GM18868 (cell line): ENCODE measurements around the gene DLST.

ENCODE experiments used
- ATAC-seq: cut with Tn5 transposase; IDR thresholded peaks from one replicate; pipeline ENCODE4 v1.9.1; 2021; ENCODE audit warnings: mild to moderate bottlenecking, moderate library complexity; ENCODE audit not compliant: unreplicated experiment

The DLST gene

GRCh38 chr14:74859757-74860552 lies 21.8 kb upstream of the DLST start:
- no peak for ATAC-seq

GRCh38 chr14:74860899-74861733 lies 20.6 kb upstream of the DLST start:
- no peak for ATAC-seq

GRCh38 chr14:74861734-74862090 lies 20.0 kb upstream of the DLST start:
- no peak for ATAC-seq

GRCh38 chr14:74863274-74863673 lies 18.4 kb upstream of the DLST start:
- no peak for ATAC-seq

GRCh38 chr14:74864198-74864597 lies 17.5 kb upstream of the DLST start:
- no peak for ATAC-seq

GRCh38 chr14:74865156-74865555 lies 16.6 kb upstream of the DLST start:
- no peak for ATAC-seq

- no peak for ATAC-seq
Measured at GRCh38 chr14:74866708-74867389, 14.9 kb upstream of the DLST start.

- no peak for ATAC-seq
Measured at GRCh38 chr14:74867673-74868072, 14.0 kb upstream of the DLST start.

- ATAC-seq: no peak
Measured at GRCh38 chr14:74868739-74869138, 13.0 kb upstream of the DLST start.

- no peak for ATAC-seq
Measured at GRCh38 chr14:74871819-74872218, 9.9 kb upstream of the DLST start.

GRCh38 chr14:74875204-74875603 lies 6.5 kb upstream of the DLST start:
- no peak for ATAC-seq

GRCh38 chr14:74875941-74876913 lies 5.5 kb upstream of the DLST start, which contains the start of gene PROX2:
Gene PROX2, minus strand, starts transcription at chr14:74876145. Its CDS starts 12,311 bp downstream, at chr14:74863834.
- no peak for ATAC-seq

GRCh38 chr14:74879427-74880182 lies 2.1 kb upstream of the DLST start:
- no peak for ATAC-seq

- ATAC-seq: peak; percentile 28
Measured at GRCh38 chr14:74882103-74882920, 596 bp downstream of the DLST start.

GRCh38 chr14:74886001-74886400 lies 4.3 kb downstream of the DLST start:
- ATAC-seq: no peak

- ATAC-seq: no peak
Measured at GRCh38 chr14:74888164-74889158, 6.7 kb downstream of the DLST start.

- no peak for ATAC-seq
Measured at GRCh38 chr14:74890262-74890661, 8.5 kb downstream of the DLST start.

- ATAC-seq: no peak
Measured at GRCh38 chr14:74891870-74892269, 10.2 kb downstream of the DLST start.
